Small intestine (tissue), 4 donors: ENCODE measurements around the gene NKAP. TPM values are rescaled to one million over a fixed set of nuclear protein-coding genes. Genes with fewer than 3 reads are reported as not detected.

Experiments used
- polyA plus RNA-seq, 4 donors: library from polyadenylated mRNA; stranded (reverse) in 3 of 4; unstranded in 1 of 4; fragments of 200-250 nt in 3 of 4; fragments of 120-200 nt in 1 of 4; gene quantifications; one replicate each; pipeline versions ENCODE4 v1.2.1 to v1.2.3, GENCODE V29; 2013
- donor health status: healthy with polysubstance abuse.
- donor health status: Bipolar disorder and iron deficiency.
- donor health status: healthy.

The NKAP gene
- polyA plus RNA-seq, 4 donors, result 4.9 to 9.2 (median 5.0) TPM

Other genes starting within 250 kb of the NKAP start
- 1 to 10 TPM; 3.3 to 5.7 (median 4.9) TPM for gene SOWAHD, start 185.2 kb downstream of the NKAP start, polyA plus RNA-seq
- 1,000 to 10,000 TPM; 3,740 to 8,743 (median 5,210) TPM for gene RPL39, start 152.1 kb downstream of the NKAP start, polyA plus RNA-seq
- 10 to 100 TPM; 13.0 to 22.1 (median 16.3) TPM for gene UPF3B, start 90.8 kb downstream of the NKAP start, polyA plus RNA-seq
- gene RNF113A, start 72.0 kb downstream of the NKAP start, polyA plus RNA-seq, result 10 to 100 TPM; 17.5 to 27.5 (median 21.0) TPM
- 100 to 1,000 TPM in 3 of 4 donors, 10 to 100 TPM in 1; 87.9 to 420 (median 233) TPM for gene NDUFA1, start 71.9 kb downstream of the NKAP start, polyA plus RNA-seq
- under 1 TPM in 2 of 4 donors, not detected in 2; 0.10 to 0.37 TPM for gene AKAP14, start 47.9 kb downstream of the NKAP start, polyA plus RNA-seq
- not detected for gene RHOXF2B, start 133.9 kb upstream of the NKAP start, polyA plus RNA-seq
- 1 to 10 TPM in 2 of 4 donors, not detected in 2; 1.0 to 1.1 TPM for gene RHOXF1, start 172.2 kb upstream of the NKAP start, polyA plus RNA-seq
- under 1 TPM in 1 of 4 donors, not detected in 3; 0.04 TPM for gene RHOXF2, start 214.9 kb upstream of the NKAP start, polyA plus RNA-seq